Measurements from ENCODE around the gene ZFP57.
"Not testable (repeated sequence)": the region's sequence is repeated elsewhere in the genome, so short reads cannot be mapped to it uniquely, and the experiment has no call there.

Gene ZFP57

DNA sequence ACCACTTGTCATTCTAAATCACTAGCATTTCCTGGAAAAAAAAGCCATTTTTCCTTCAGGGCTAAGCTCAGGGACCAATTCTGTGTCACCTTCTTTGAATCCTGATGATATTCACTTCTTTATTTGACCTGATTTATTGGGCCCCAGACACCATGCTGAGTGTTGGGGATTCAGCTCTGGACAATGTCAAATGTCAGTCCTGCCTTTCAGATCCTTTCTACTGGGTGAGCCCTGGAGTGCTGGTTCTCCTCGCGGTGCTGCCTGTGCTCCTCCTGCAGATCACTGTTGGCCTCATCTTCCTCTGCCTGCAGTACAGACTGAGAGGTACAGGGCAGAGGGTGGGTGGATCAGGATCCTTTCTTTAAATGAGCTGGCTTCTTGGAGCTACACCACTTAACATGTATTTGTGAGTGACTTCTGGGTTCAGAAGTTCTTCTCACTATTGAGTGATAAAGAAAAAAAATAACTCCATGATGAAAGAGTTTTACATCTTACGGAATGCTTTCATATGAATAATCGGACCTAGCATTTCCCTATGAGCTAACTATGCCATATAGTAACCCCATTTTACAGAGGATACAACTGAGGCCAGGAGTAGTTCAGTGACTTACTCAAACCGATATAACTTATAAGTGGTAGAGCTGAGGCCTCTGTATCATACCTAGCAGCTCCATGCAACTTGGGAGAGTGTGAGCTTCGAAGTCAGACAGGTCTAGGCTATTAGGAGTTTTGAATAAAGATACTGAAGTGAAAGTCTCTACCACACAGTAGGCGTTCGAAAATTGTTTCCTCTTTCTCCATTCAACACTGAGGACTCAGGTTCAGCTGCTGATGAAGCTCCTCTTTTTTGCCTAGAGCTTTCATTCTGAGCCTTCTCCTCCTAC is 14.8 kb downstream of the ZFP57 start:
- DNase-seq (ENCODE audit: low read depth): no peak
- no peak overlapping the region for H3K4me3 ChIP-seq (ENCODE audit: low read depth, low read length)
- TF ChIP-seq CTCF (IDR thresholded peaks at IDR 0.05; ENCODE audit: low read depth, low read length, missing control alignments): no peak

- no peak for TF ChIP-seq CTCF (IDR thresholded peaks at IDR 0.05; ENCODE audit: low read depth, low read length, missing control alignments)
- no peak overlapping the region for H3K4me3 ChIP-seq (ENCODE audit: low read depth, low read length)
- DNase-seq (ENCODE audit: low read depth): no peak
Measured at GRCh38 chr6:29663300-29664042, 17.5 kb downstream of the ZFP57 start.

GRCh38 chr6:29661502-29662141 is 19.3 kb downstream of the ZFP57 start:
- H3K4me3 ChIP-seq (ENCODE audit: low read depth, low read length): not testable (repeated sequence)

GRCh38 chr6:29661071-29661470 is 19.9 kb downstream of the ZFP57 start:
- no peak for TF ChIP-seq CTCF (IDR thresholded peaks at IDR 0.05; ENCODE audit: low read depth, low read length, missing control alignments)

More at GRCh38 chr6:29661502-29662141, 19.3 kb downstream of the ZFP57 start:
- DNase-seq (ENCODE audit: low read depth): not testable (repeated sequence)

DNA sequence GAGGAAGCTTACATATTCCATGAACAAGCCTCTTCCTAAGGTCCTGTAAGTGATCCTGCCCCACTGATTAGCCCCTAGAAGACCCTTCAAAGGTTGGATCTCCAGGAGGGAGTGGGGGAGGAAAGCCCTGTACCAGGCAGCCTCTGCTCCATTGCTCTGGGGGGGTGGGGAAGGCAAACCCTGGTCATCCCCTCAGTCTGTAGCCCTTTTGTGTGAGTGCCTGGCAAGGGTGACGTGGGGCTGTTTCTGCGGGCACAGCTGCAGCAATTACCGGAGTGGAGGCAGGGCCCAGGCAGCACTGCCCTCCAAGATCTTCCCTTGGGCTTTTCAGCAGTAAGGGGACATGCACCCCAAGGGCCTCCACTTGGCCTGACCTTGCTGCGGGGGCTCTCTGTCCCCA is 24.2 kb downstream of the ZFP57 start, which contains the start of gene MOG:
MOG (plus strand) TSS at position 295 of the 400 bp plus-strand sequence. CDS start 118 bp downstream, outside the sequence.
- no peak for DNase-seq (ENCODE audit: low read depth)
- TF ChIP-seq CTCF (IDR thresholded peaks at IDR 0.05; ENCODE audit: low read depth, low read length, missing control alignments): no peak
- no peak within 1 kb of the TSS for H3K4me3 ChIP-seq (ENCODE audit: low read depth, low read length)

More at GRCh38 chr6:29661071-29661470, 19.9 kb downstream of the ZFP57 start:
- no peak overlapping the region for H3K4me3 ChIP-seq (ENCODE audit: low read depth, low read length)
- no peak for DNase-seq (ENCODE audit: low read depth)

DNA sequence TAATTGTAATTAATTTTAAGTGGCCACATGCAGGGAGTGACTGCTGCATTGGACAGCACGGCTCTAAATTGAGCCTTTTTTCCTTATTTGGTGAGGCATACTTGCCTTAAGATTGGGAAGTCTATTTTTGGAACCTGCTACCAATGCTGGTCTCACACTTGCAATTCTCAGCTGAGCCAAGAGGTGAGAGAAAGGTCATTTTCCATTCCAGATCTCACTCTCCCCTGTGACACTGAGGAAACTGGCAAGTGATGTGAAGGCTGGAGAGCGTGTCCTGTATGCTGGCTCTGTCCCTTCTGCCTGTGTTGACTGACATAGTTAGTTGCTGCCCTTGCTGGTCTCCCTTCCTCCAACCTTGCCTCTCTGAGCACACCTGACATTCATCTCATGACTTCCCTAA is 24.8 kb downstream of the ZFP57 start:
- TF ChIP-seq CTCF (IDR thresholded peaks at IDR 0.05; ENCODE audit: low read depth, low read length, missing control alignments): no peak
- DNase-seq (ENCODE audit: low read depth): no peak

DNA sequence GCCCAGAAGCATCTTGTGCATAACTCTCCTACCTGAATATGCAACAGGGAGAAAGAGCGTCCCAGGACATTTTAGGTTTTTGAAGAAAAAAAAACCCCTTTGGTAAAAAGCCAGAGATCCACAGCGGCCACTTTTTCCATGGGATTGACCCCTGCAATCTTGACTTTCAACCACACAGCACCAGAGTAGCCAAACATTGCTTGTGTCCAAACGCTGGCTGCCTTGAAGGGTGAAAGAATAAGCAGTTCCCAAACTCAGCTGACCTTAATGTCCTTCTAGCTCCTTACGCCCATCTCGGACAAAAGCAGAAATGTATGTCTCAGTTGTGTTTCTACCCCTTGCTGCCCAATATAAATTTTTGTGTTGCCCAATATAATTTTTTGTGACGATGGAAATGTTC is 25.3 kb downstream of the ZFP57 start:
- TF ChIP-seq CTCF (IDR thresholded peaks at IDR 0.05; ENCODE audit: low read depth, low read length, missing control alignments): no peak
- H3K4me3 ChIP-seq (ENCODE audit: low read depth, low read length): no peak overlapping the region
- no peak for DNase-seq (ENCODE audit: low read depth)

More for the DNA sequence above, 24.8 kb downstream of the ZFP57 start:
- H3K4me3 ChIP-seq (ENCODE audit: low read depth, low read length): no peak overlapping the region

Data from GM12864 (cell line).